ENCODE data around the gene XRCC1.

The XRCC1 gene

GRCh38 chr19:43503501-43504425 lies 71.6 kb downstream of the XRCC1 start:
- in situ Hi-C loops (cut with MboI; ENCODE audit: low pct_unique_long_range_greater_than_20kb, low sequenced_read_pairs): no loop called here
- peak; percentile 92 for DNase-seq

GRCh38 chr19:43502419-43502976 lies 72.8 kb downstream of the XRCC1 start:
- DNase-seq: no peak
- in situ Hi-C loops (cut with MboI; ENCODE audit: low pct_unique_long_range_greater_than_20kb, low sequenced_read_pairs): no loop called here

- in situ Hi-C loops (cut with MboI; ENCODE audit: low pct_unique_long_range_greater_than_20kb, low sequenced_read_pairs): no loop called here
- no peak for DNase-seq
Observed at GRCh38 chr19:43501661-43502418, 73.5 kb downstream of the XRCC1 start.

- no peak for DNase-seq
- in situ Hi-C loops (cut with MboI; ENCODE audit: low pct_unique_long_range_greater_than_20kb, low sequenced_read_pairs): no loop called here
Observed at GRCh38 chr19:43499042-43499441, 76.3 kb downstream of the XRCC1 start.

GRCh38 chr19:43498233-43498842 lies 77.0 kb downstream of the XRCC1 start:
- in situ Hi-C loops (cut with MboI; ENCODE audit: low pct_unique_long_range_greater_than_20kb, low sequenced_read_pairs): no loop called here
- no peak for DNase-seq

GRCh38 chr19:43496960-43497359 lies 78.4 kb downstream of the XRCC1 start:
- in situ Hi-C loops (cut with MboI; ENCODE audit: low pct_unique_long_range_greater_than_20kb, low sequenced_read_pairs): no loop called here
- DNase-seq: no peak

GRCh38 chr19:43495082-43495481 lies 80.2 kb downstream of the XRCC1 start:
- in situ Hi-C loops (cut with MboI; ENCODE audit: low pct_unique_long_range_greater_than_20kb, low sequenced_read_pairs): no loop called here
- DNase-seq: no peak
